ENCODE results near the gene FRMD4A.

Gene FRMD4A

GRCh38 chr10:13725594-13725993 lies 605.1 kb downstream of the FRMD4A start:
- DNase-seq (ENCODE audit: extremely low spot score) = no peak
- POLR2A ChIA-PET = no interaction called here
- no peak for TF ChIP-seq HDGF (IDR thresholded peaks at IDR 0.05; ENCODE audit: borderline replicate concordance)
- TF ChIP-seq TARDBP (IDR thresholded peaks at IDR 0.05) = no peak
- TF ChIP-seq NFRKB (IDR thresholded peaks at IDR 0.05) = no peak
- no peak for TF ChIP-seq L3MBTL2 (conservative IDR thresholded peaks at IDR 0.05)
- no peak for TF ChIP-seq ARNT (IDR thresholded peaks at IDR 0.05)
- no peak for TF ChIP-seq ZNF384 (IDR thresholded peaks at IDR 0.05)
- TF ChIP-seq ELF4 (IDR thresholded peaks at IDR 0.05) = no peak
- no peak for TF ChIP-seq FOXK2 (IDR thresholded peaks at IDR 0.05)
- no peak for TF ChIP-seq CTBP1 (IDR thresholded peaks at IDR 0.05; ENCODE audit: borderline replicate concordance)
- no peak for TF ChIP-seq LEF1 (IDR thresholded peaks at IDR 0.05; ENCODE audit: borderline replicate concordance)
- TF ChIP-seq FOXA1 (IDR thresholded peaks at IDR 0.05) = no peak
- TF ChIP-seq SUZ12 (IDR thresholded peaks at IDR 0.05) = no peak
- no peak for TF ChIP-seq PKNOX1 (IDR thresholded peaks at IDR 0.05)
- no peak for TF ChIP-seq BHLHE40 (IDR thresholded peaks at IDR 0.05; ENCODE audit: borderline replicate concordance)
- no peak for TF ChIP-seq SP1 (IDR thresholded peaks at IDR 0.05)
- CTCF ChIA-PET = no interaction called here

GRCh38 chr10:13724484-13724883 lies 606.2 kb downstream of the FRMD4A start:
- POLR2A ChIA-PET = no interaction called here
- TF ChIP-seq ARNT (IDR thresholded peaks at IDR 0.05) (no peak), TARDBP (IDR thresholded peaks at IDR 0.05) (no peak), LEF1 (IDR thresholded peaks at IDR 0.05; ENCODE audit: borderline replicate concordance) (no peak), ZNF384 (IDR thresholded peaks at IDR 0.05) (no peak), HDGF (IDR thresholded peaks at IDR 0.05; ENCODE audit: borderline replicate concordance) (no peak), L3MBTL2 (conservative IDR thresholded peaks at IDR 0.05) (no peak), SP1 (IDR thresholded peaks at IDR 0.05) (no peak), FOXM1 (IDR thresholded peaks at IDR 0.05; ENCODE audit: borderline replicate concordance) (no peak), ELF4 (IDR thresholded peaks at IDR 0.05) (no peak), BHLHE40 (IDR thresholded peaks at IDR 0.05; ENCODE audit: borderline replicate concordance) (no peak), FOXK2 (IDR thresholded peaks at IDR 0.05) (no peak), NFRKB (IDR thresholded peaks at IDR 0.05) (no peak), PKNOX1 (IDR thresholded peaks at IDR 0.05) (no peak), FOXA1 (IDR thresholded peaks at IDR 0.05) (no peak), CTBP1 (IDR thresholded peaks at IDR 0.05; ENCODE audit: borderline replicate concordance) (no peak), SUZ12 (IDR thresholded peaks at IDR 0.05) (no peak)
- DNase-seq (ENCODE audit: extremely low spot score) = no peak
- CTCF ChIA-PET = no interaction called here

- ChIA-PET CTCF (no interaction called here), POLR2A (no interaction called here)
- no peak for DNase-seq (ENCODE audit: extremely low spot score)
- TF ChIP-seq CTBP1 (IDR thresholded peaks at IDR 0.05; ENCODE audit: borderline replicate concordance) (no peak), NFRKB (IDR thresholded peaks at IDR 0.05) (no peak), ARNT (IDR thresholded peaks at IDR 0.05) (no peak), PKNOX1 (IDR thresholded peaks at IDR 0.05) (no peak), BHLHE40 (IDR thresholded peaks at IDR 0.05; ENCODE audit: borderline replicate concordance) (no peak), FOXA1 (IDR thresholded peaks at IDR 0.05) (no peak), TARDBP (IDR thresholded peaks at IDR 0.05) (no peak), ZNF384 (IDR thresholded peaks at IDR 0.05) (no peak), L3MBTL2 (conservative IDR thresholded peaks at IDR 0.05) (no peak), SUZ12 (IDR thresholded peaks at IDR 0.05) (no peak), FOXK2 (IDR thresholded peaks at IDR 0.05) (no peak), LEF1 (IDR thresholded peaks at IDR 0.05; ENCODE audit: borderline replicate concordance) (no peak), HDGF (IDR thresholded peaks at IDR 0.05; ENCODE audit: borderline replicate concordance) (no peak), SP1 (IDR thresholded peaks at IDR 0.05) (no peak), FOXM1 (IDR thresholded peaks at IDR 0.05; ENCODE audit: borderline replicate concordance) (no peak), ELF4 (IDR thresholded peaks at IDR 0.05) (no peak)
These were observed 607.7 kb downstream of the FRMD4A start for GRCh38 chr10:13722747-13723653.

GRCh38 chr10:13721486-13721885 lies 609.2 kb downstream of the FRMD4A start:
- TF ChIP-seq FOXA1 (IDR thresholded peaks at IDR 0.05) = no peak
- TF ChIP-seq L3MBTL2 (conservative IDR thresholded peaks at IDR 0.05) = no peak
- no peak for TF ChIP-seq LEF1 (IDR thresholded peaks at IDR 0.05; ENCODE audit: borderline replicate concordance)
- no peak for TF ChIP-seq FOXM1 (IDR thresholded peaks at IDR 0.05; ENCODE audit: borderline replicate concordance)
- TF ChIP-seq PKNOX1 (IDR thresholded peaks at IDR 0.05) = no peak
- no peak for TF ChIP-seq TARDBP (IDR thresholded peaks at IDR 0.05)
- no peak for TF ChIP-seq HDGF (IDR thresholded peaks at IDR 0.05; ENCODE audit: borderline replicate concordance)
- TF ChIP-seq CTBP1 (IDR thresholded peaks at IDR 0.05; ENCODE audit: borderline replicate concordance) = no peak
- TF ChIP-seq FOXK2 (IDR thresholded peaks at IDR 0.05) = no peak
- ChIA-PET POLR2A (no interaction called here), CTCF (interaction anchor here (0.6 to 1.3 kb wide), 2 partner anchors 14 to 49 kb away, joined by 3 read pairs; no protein-coding TSS in a partner anchor)
- DNase-seq (ENCODE audit: extremely low spot score) = no peak

GRCh38 chr10:13720699-13721098 lies 610.0 kb downstream of the FRMD4A start:
- TF ChIP-seq NFRKB (IDR thresholded peaks at IDR 0.05) = no peak
- no peak for TF ChIP-seq FOXK2 (IDR thresholded peaks at IDR 0.05)
- no peak for TF ChIP-seq FOXA1 (IDR thresholded peaks at IDR 0.05)
- no peak for TF ChIP-seq FOXM1 (IDR thresholded peaks at IDR 0.05; ENCODE audit: borderline replicate concordance)
- no peak for TF ChIP-seq L3MBTL2 (conservative IDR thresholded peaks at IDR 0.05)
- no peak for TF ChIP-seq ZNF384 (IDR thresholded peaks at IDR 0.05)
- no peak for TF ChIP-seq ELF4 (IDR thresholded peaks at IDR 0.05)
- no peak for TF ChIP-seq SUZ12 (IDR thresholded peaks at IDR 0.05)
- TF ChIP-seq LEF1 (IDR thresholded peaks at IDR 0.05; ENCODE audit: borderline replicate concordance) = no peak
- TF ChIP-seq CTBP1 (IDR thresholded peaks at IDR 0.05; ENCODE audit: borderline replicate concordance) = no peak
- TF ChIP-seq HDGF (IDR thresholded peaks at IDR 0.05; ENCODE audit: borderline replicate concordance) = no peak
- TF ChIP-seq TARDBP (IDR thresholded peaks at IDR 0.05) = no peak
- no peak for TF ChIP-seq SP1 (IDR thresholded peaks at IDR 0.05)
- TF ChIP-seq ARNT (IDR thresholded peaks at IDR 0.05) = no peak
- TF ChIP-seq BHLHE40 (IDR thresholded peaks at IDR 0.05; ENCODE audit: borderline replicate concordance) = no peak
- no peak for TF ChIP-seq PKNOX1 (IDR thresholded peaks at IDR 0.05)
- ChIA-PET CTCF (interaction anchor here (1.3 kb wide), 1 partner anchor 13 kb away, joined by 3 read pairs; no protein-coding TSS in a partner anchor), POLR2A (no interaction called here)
- no peak for DNase-seq (ENCODE audit: extremely low spot score)
